HepG2 (cell line): ENCODE results near the gene SRSF12. TPM values are rescaled to one million over a fixed set of nuclear protein-coding genes. Genes with fewer than 3 reads are reported as not detected.

Source experiments
- AHR ChIP-seq: IDR thresholded peaks from 2 replicates; pipeline ENCODE4 v1.6.1; 2018; ENCODE audit warnings: missing genetic modification reagents, missing compliant biosample characterization
- ARHGAP35 ChIP-seq: sonication (generic); formaldehyde crosslinking; IDR thresholded peaks from 2 replicates; pipeline ENCODE4 v1.9.0; 2022; ENCODE audit warnings: mild to moderate bottlenecking, inconsistent platforms, moderate library complexity, missing genetic modification reagents, borderline replicate concordance
- CCDC6 ChIP-seq: sonication (generic); formaldehyde crosslinking; IDR thresholded peaks from 2 replicates; pipeline ENCODE4 v1.8.1; 2022; ENCODE audit warnings: mild to moderate bottlenecking, missing genetic modification reagents, moderate library complexity
- CEBPG ChIP-seq: IDR thresholded peaks from 2 replicates; pipeline ENCODE4 v1.6.1; 2016
- EP300 ChIP-seq, 3 experiments: sonication (generic) in 1 of 3; formaldehyde crosslinking in 1 of 3; IDR thresholded peaks; 2 replicates each; pipeline versions ENCODE4 v1.5.1 to v1.6.1; 2011 to 2020; ENCODE audit warnings: low read depth in 2 of 3, low read length in 2 of 3, borderline replicate concordance in 1 of 3, improper control_type of control experiment in 1 of 3, mild to moderate bottlenecking in 1 of 3, missing genetic modification reagents in 1 of 3, moderate library complexity in 1 of 3
- FOXM1 ChIP-seq: sonication (generic); formaldehyde crosslinking; IDR thresholded peaks from 2 replicates; pipeline ENCODE4 v1.5.0; 2020; ENCODE audit warnings: missing genetic modification reagents
- HES4 ChIP-seq: sonication (generic); formaldehyde crosslinking; IDR thresholded peaks from 2 replicates; pipeline ENCODE4 v1.9.0; 2021; ENCODE audit warnings: mild to moderate bottlenecking, missing genetic modification reagents, borderline replicate concordance
- HIVEP1 ChIP-seq: sonication (generic); formaldehyde crosslinking; IDR thresholded peaks from 2 replicates; pipeline ENCODE4 v1.4.0; 2020; ENCODE audit warnings: mild to moderate bottlenecking, missing genetic modification reagents
- HNRNPH1 ChIP-seq: fragments of 200-400 bp; formaldehyde crosslinking; optimal IDR thresholded peaks from 2 replicates; pipeline ENCODE3; 2017; ENCODE audit warnings: mild to moderate bottlenecking, low read depth, low read length
- KMT2B ChIP-seq: IDR thresholded peaks from 2 replicates; pipeline ENCODE4 v1.6.1; 2016; ENCODE audit warnings: missing genetic modification reagents, missing compliant biosample characterization
- NCOR1 ChIP-seq: fragments of 200-600 bp; sonication (generic); IDR thresholded peaks from 2 replicates; pipeline ENCODE4 v1.7.0; 2017; ENCODE audit warnings: antibody characterized with exemption, low read length, borderline replicate concordance
- PPARG ChIP-seq: conservative IDR thresholded peaks from 2 replicates; pipeline ENCODE4 v1.6.1; 2016; ENCODE audit warnings: missing biosample characterization, missing genetic modification reagents
- RELA ChIP-seq: sonication (generic); formaldehyde crosslinking; IDR thresholded peaks from 2 replicates; pipeline ENCODE4 v1.4.0; 2020; ENCODE audit warnings: missing genetic modification reagents
- RFX1 ChIP-seq: fragments of 450-650 bp; IDR thresholded peaks from 2 replicates; pipeline ENCODE4 v1.6.1; 2017
- RFXANK ChIP-seq: IDR thresholded peaks from 2 replicates; pipeline ENCODE4 v1.6.1; 2016
- SOX5 ChIP-seq: IDR thresholded peaks from 2 replicates; pipeline ENCODE4 v1.6.1; 2016; ENCODE audit warnings: borderline replicate concordance
- ZFAT ChIP-seq: sonication (generic); formaldehyde crosslinking; conservative IDR thresholded peaks from 2 replicates; pipeline ENCODE4 v1.8.1; 2023; ENCODE audit warnings: missing genetic modification reagents, inconsistent platforms
- ZKSCAN1 ChIP-seq: fragments of 150-350 bp; IDR thresholded peaks from 2 replicates; pipeline ENCODE4 v1.6.1; 2014; ENCODE audit warnings: low read length
- ZNF558 ChIP-seq: sonication (generic); formaldehyde crosslinking; IDR thresholded peaks from 2 replicates; pipeline ENCODE4 v1.9.0; 2022; ENCODE audit warnings: mild to moderate bottlenecking, missing genetic modification reagents, borderline replicate concordance
- ZNF572 ChIP-seq: sonication (generic); formaldehyde crosslinking; IDR thresholded peaks from 2 replicates; pipeline ENCODE4 v1.5.1; 2020; ENCODE audit warnings: mild to moderate bottlenecking, missing genetic modification reagents
- ZNF747 ChIP-seq: sonication (generic); formaldehyde crosslinking; IDR thresholded peaks from 2 replicates; pipeline ENCODE4 v1.8.1; 2023; ENCODE audit warnings: missing genetic modification reagents, mild to moderate bottlenecking, borderline replicate concordance
- polyA plus RNA-seq, 8 experiments: library from polyadenylated mRNA; depleted of rRNA in 3 of 8; stranded (reverse) in 7 of 8; unstranded in 1 of 8; fragments of >200 nt; fragmentation: Illumina TruSeq in 4 of 8; extraction: Trizol in 4 of 8; gene quantifications; 2 replicates each; pipeline versions ENCODE4 v1.2.1 to v1.2.3, GENCODE V29; 2011 to 2016; ENCODE audit warnings: low read depth in 4 of 8, missing spikeins in 1 of 8, mixed read lengths in 1 of 8; ENCODE audit not compliant: insufficient read depth in 1 of 8
- total RNA-seq, 5 experiments: library from RNA; depleted of rRNA; stranded (reverse); fragments of >200 nt; fragmentation: Illumina TruSeq; extraction: Trizol; gene quantifications; 2 replicates each; pipeline ENCODE4 v1.2.3, GENCODE V29; 2016; ENCODE audit warnings: low read depth in 1 of 5
- TF ChIP-seq, protein P1 (sequence below): sonication (generic); formaldehyde crosslinking; IDR thresholded peaks from 2 replicates; pipeline ENCODE4 v1.4.0; 2020; ENCODE audit warnings: missing genetic modification reagents
- TF ChIP-seq, protein P2 (sequence below): sonication (generic); formaldehyde crosslinking; IDR thresholded peaks from 2 replicates; pipeline ENCODE4 v1.4.0; 2020; ENCODE audit warnings: missing genetic modification reagents, borderline replicate concordance
- TF ChIP-seq, protein P3 (sequence below): sonication (generic); formaldehyde crosslinking; IDR thresholded peaks from 2 replicates; pipeline ENCODE4 v1.4.0; 2020; ENCODE audit warnings: missing genetic modification reagents, mild to moderate bottlenecking, borderline replicate concordance

Gene SRSF12
- total and polyA plus RNA-seq, 2 of the 13 experiments (the other 11 are each of a cell fraction or from before 2014, with no cell fraction given): 1.7 to 1.9 TPM

DNA sequence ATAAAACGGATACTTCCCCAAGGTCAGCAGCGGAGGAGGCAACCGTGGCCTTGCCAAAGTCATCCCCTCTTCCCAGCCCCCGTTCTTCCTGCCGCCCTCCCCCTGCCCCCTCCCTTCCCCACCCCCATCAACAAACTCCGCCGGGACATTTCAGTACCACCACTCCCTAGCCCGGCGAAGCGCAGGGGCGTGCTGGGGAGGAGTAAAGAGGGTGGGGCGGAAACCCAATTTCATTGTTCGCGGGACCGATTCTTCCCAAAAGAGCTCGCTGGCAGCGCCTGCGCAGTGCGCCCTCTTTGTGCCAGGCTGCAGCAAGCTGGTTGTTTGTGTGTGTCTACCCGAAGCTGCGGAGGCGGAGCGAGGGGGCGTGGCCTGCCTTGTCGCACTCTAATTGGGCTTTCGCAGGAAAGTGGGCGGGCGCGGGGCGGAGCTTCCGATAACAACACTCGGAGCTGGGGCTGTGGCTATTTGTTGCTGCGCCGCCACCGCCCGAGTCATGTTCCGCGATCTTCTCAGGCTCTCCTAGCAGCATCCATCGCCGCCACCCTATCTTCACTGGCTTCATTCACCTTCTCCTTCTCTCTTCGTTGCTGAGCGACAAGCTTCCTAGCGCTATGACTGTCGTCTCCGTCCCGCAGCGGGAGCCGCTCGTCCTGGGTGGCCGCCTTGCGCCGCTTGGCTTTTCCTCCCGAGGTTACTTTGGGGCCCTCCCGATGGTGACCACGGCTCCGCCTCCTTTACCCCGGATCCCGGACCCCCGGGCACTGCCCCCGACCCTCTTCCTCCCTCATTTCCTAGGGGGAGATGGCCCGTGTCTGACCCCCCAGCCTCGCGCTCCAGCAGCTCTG, 37.4 kb downstream of the SRSF12 start, which contains the start of gene PNRC1 (continued):
- TF ChIP-seq, protein P1, sequence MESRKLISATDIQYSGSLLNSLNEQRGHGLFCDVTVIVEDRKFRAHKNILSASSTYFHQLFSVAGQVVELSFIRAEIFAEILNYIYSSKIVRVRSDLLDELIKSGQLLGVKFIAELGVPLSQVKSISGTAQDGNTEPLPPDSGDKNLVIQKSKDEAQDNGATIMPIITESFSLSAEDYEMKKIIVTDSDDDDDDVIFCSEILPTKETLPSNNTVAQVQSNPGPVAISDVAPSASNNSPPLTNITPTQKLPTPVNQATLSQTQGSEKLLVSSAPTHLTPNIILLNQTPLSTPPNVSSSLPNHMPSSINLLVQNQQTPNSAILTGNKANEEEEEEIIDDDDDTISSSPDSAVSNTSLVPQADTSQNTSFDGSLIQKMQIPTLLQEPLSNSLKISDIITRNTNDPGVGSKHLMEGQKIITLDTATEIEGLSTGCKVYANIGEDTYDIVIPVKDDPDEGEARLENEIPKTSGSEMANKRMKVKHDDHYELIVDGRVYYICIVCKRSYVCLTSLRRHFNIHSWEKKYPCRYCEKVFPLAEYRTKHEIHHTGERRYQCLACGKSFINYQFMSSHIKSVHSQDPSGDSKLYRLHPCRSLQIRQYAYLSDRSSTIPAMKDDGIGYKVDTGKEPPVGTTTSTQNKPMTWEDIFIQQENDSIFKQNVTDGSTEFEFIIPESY: no peak
- TF ChIP-seq HNRNPH1: no peak
- TF ChIP-seq RELA (CRISPR knock-in tag): 0 out of 2 replicates have a peak, but pooled peaks have one; percentile 24
- TF ChIP-seq ZNF558 (CRISPR knock-in tag): no peak
- TF ChIP-seq ZNF572 (CRISPR knock-in tag): no peak
- no peak for TF ChIP-seq ZNF747 (CRISPR knock-in tag)
- TF ChIP-seq HES4: no peak
- TF ChIP-seq EP300 (IDR thresholded peaks at IDR 0.05; ENCODE audit: low read depth in 2 of 2, low read length in 2 of 2): 0 out of 4 replicates have a peak, but pooled peaks of 1 of the 2 experiments have one; percentile 6
- TF ChIP-seq EP300 (CRISPR knock-in tag; IDR thresholded peaks at IDR 0.05; ENCODE audit: borderline replicate concordance): no peak
- TF ChIP-seq SOX5 (CRISPR knock-in tag): peak; percentile 36; the same call in 1 of the 2 replicates
- TF ChIP-seq, protein P2, sequence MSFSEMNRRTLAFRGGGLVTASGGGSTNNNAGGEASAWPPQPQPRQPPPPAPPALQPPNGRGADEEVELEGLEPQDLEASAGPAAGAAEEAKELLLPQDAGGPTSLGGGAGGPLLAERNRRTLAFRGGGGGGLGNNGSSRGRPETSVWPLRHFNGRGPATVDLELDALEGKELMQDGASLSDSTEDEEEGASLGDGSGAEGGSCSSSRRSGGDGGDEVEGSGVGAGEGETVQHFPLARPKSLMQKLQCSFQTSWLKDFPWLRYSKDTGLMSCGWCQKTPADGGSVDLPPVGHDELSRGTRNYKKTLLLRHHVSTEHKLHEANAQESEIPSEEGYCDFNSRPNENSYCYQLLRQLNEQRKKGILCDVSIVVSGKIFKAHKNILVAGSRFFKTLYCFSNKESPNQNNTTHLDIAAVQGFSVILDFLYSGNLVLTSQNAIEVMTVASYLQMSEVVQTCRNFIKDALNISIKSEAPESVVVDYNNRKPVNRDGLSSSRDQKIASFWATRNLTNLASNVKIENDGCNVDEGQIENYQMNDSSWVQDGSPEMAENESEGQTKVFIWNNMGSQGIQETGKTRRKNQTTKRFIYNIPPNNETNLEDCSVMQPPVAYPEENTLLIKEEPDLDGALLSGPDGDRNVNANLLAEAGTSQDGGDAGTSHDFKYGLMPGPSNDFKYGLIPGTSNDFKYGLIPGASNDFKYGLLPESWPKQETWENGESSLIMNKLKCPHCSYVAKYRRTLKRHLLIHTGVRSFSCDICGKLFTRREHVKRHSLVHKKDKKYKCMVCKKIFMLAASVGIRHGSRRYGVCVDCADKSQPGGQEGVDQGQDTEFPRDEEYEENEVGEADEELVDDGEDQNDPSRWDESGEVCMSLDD (CRISPR knock-in tag): no peak
- TF ChIP-seq ZKSCAN1: no peak
- no peak for TF ChIP-seq NCOR1
- TF ChIP-seq AHR: peak; percentile 90; the same call in 1 of the 2 replicates
- peak; percentile 19; the same call in 1 of the 2 replicates for TF ChIP-seq CCDC6 (CRISPR knock-in tag)
- 0 out of 2 replicates have a peak, but pooled peaks have one; percentile 41 for TF ChIP-seq ARHGAP35 (CRISPR knock-in tag)
- TF ChIP-seq HIVEP1 (CRISPR knock-in tag): no peak
- no peak for TF ChIP-seq CEBPG
- no peak for TF ChIP-seq ZFAT (CRISPR knock-in tag)
- no peak for TF ChIP-seq RFX1
- peak; percentile 66; the same call in 1 of the 2 replicates for TF ChIP-seq KMT2B (CRISPR knock-in tag)
- TF ChIP-seq, protein P3, sequence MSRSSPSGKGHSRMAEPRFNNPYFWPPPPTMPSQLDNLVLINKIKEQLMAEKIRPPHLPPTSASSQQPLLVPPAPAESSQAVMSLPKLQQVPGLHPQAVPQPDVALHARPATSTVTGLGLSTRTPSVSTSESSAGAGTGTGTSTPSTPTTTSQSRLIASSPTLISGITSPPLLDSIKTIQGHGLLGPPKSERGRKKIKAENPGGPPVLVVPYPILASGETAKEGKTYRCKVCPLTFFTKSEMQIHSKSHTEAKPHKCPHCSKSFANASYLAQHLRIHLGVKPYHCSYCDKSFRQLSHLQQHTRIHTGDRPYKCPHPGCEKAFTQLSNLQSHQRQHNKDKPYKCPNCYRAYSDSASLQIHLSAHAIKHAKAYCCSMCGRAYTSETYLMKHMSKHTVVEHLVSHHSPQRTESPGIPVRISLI (CRISPR knock-in tag): no peak
- no peak for TF ChIP-seq FOXM1
- TF ChIP-seq RFXANK (CRISPR knock-in tag): 0 out of 2 replicates have a peak, but pooled peaks have one; percentile 38
- TF ChIP-seq PPARG (CRISPR knock-in tag): 0 out of 2 replicates have a peak, but pooled peaks have one; percentile 45
